Stimulated activated naive CD8-positive, alpha-beta T cell treated with anti-CD3 and anti-CD28 coated beads, Interleukin-15, amount 100 ng/mL, for 72 hours (primary cell): ENCODE measurements around the gene PDK1.

ENCODE experiments used
- ATAC-seq: fragments of 150-1000 bp; cut with Tn5 transposase; 2 replicates; pipeline ENCODE4 v1.10.0; 2021; ENCODE audit warnings: mild to moderate bottlenecking, moderate library complexity
- DNase-seq, 2 donors: peaks; one replicate each; pipeline ENCODE4 v3.0.0; 2021 to 2022
- H3K27ac Mint-ChIP-seq, 2 donors: one replicate each; pipeline ENCODE4 v1.8.0; 2022; ENCODE audit warnings: mild to moderate bottlenecking in 2 of 2, mixed read lengths in 2 of 2, moderate library complexity in 2 of 2
- H3K27me3 Mint-ChIP-seq: one replicate; pipeline ENCODE4 v1.8.0; 2022; ENCODE audit warnings: mixed read lengths
- H3K4me1 Mint-ChIP-seq: one replicate; pipeline ENCODE4 v1.8.0; 2022; ENCODE audit warnings: mild to moderate bottlenecking, mixed read lengths
- H3K4me3 Mint-ChIP-seq, 2 donors: one replicate each; pipeline ENCODE4 v1.8.0; 2022; ENCODE audit warnings: mild to moderate bottlenecking in 2 of 2, mixed read lengths in 2 of 2, moderate library complexity in 1 of 2
- H3K9me3 Mint-ChIP-seq, 2 donors: one replicate each; pipeline ENCODE4 v1.8.0; 2022; ENCODE audit warnings: mixed read lengths in 2 of 2

Gene PDK1

GRCh38 chr2:172606285-172606684 lies 50.4 kb downstream of the PDK1 start:
- Mint-ChIP-seq H3K9me3 (no peaks in the 10 kb centered on the region), H3K27ac (no peak overlapping the region), H3K27me3 (no peaks in the 10 kb centered on the region), H3K4me3 (no peak overlapping the region), H3K4me1 (no peaks in the 10 kb centered on the region)
- DNase-seq, result no peak
- no peak for ATAC-seq

DNA sequence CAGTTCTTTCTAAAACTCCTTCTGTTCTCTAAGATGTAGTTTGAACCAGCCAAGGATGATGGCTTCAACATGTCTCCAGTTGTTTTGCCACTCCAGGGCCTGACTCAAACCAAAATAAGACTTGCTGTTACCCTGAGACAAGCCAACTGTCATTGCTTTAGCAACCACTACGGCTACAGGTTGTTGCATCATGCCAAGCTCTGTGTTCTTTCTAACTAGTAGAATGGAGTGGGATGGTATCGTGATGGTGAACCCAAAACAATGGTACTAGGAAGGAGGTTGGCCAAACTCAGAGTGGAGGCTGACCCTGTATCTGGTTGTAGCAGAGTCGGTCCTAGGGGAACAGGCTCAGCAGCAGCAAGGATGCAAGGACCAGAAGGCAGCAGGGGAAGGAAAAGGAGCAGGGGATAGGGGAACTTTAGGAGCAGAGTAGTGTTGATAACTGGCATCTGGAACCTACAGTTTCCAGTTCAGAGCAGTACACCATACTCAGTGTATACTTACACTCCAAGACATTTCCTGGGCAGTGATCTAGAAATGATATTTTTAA lies 51.6 kb downstream of the PDK1 start:
- no peaks in the 10 kb centered on the region for H3K4me1 Mint-ChIP-seq
- no peaks in the 10 kb centered on the region for H3K9me3 Mint-ChIP-seq
- no peak overlapping the region for H3K4me3 Mint-ChIP-seq
- no peak for DNase-seq
- H3K27ac Mint-ChIP-seq, result peak overlapping the region; percentile 51 to 91
- no peaks in the 10 kb centered on the region for H3K27me3 Mint-ChIP-seq
- ATAC-seq, result no peak

DNA sequence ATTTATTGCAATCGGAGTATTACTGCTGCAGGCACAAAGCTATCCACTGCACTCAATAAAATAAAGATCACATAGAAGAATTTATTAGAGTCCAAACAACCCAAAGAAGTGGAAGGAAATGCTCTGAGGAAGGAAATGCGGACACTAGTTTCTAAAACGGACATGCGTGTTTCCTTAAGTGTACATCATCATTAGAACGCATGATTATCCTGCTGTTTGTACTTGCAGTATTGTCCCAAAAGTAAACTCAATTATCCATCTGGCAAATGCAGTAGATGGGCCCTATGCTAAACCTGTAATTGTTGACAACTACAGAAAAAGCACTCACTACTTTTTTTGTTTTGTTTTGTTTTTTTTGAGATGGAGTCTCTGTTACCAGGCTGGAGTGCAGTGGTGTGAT lies 53.6 kb downstream of the PDK1 start:
- H3K27ac Mint-ChIP-seq, result no peak overlapping the region
- ATAC-seq, result no peak
- no peak for DNase-seq
- no peak overlapping the region for H3K4me3 Mint-ChIP-seq
- H3K4me1 Mint-ChIP-seq, result no peaks in the 10 kb centered on the region
- H3K27me3 Mint-ChIP-seq, result no peaks in the 10 kb centered on the region
- no peaks in the 10 kb centered on the region for H3K9me3 Mint-ChIP-seq

DNA sequence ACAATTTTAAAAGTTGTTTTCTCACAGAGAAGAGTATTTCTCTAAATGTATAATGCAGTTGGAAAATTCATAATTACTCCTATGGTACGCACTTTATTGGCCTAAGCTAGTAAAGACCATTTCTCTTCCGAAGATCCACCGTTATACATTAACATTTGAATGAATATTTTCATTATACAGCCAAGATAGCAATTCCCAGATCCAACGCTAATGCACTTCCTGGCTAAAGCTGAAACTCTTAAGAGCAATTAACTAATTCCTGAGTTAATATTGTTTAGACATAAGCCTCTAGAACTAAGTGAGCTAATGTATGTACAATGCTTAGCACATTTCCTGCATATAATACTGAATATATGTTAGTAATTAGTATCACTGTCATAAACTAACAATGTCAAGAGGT lies 56.2 kb downstream of the PDK1 start:
- Mint-ChIP-seq H3K27me3 (no peaks in the 10 kb centered on the region), H3K27ac (no peak overlapping the region), H3K4me3 (no peak overlapping the region), H3K4me1 (no peaks in the 10 kb centered on the region), H3K9me3 (no peaks in the 10 kb centered on the region)
- ATAC-seq (no peak), DNase-seq (no peak)

DNA sequence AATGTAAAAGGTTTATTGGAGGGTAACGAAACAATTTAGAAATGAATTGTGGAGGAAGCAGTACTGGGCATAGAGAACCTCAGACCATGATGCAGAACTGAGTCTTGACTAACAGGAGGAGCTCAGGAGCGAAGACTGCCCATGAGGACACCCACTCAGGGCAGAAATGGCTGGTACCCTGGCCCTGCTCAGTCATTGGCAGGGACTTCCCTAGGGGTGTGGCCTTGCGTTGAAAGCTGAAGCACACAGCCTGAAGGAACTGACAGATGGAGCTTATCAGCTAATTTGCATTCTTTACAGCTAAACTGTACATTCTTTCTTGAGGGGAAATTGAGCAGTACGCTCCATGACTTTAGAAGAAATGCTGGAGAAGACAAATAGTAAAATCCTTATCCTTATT lies 57.1 kb downstream of the PDK1 start:
- Mint-ChIP-seq H3K4me1 (no peaks in the 10 kb centered on the region), H3K4me3 (no peak overlapping the region), H3K27ac (peak overlapping the region in 1 of 2 donors; percentile 94), H3K9me3 (no peaks in the 10 kb centered on the region), H3K27me3 (no peaks in the 10 kb centered on the region)
- ATAC-seq (no peak), DNase-seq (no peak)

GRCh38 chr2:172613615-172614231 lies 57.8 kb downstream of the PDK1 start:
- no peaks in the 10 kb centered on the region for H3K4me1 Mint-ChIP-seq
- ATAC-seq, result peak; percentile 28

DNA sequence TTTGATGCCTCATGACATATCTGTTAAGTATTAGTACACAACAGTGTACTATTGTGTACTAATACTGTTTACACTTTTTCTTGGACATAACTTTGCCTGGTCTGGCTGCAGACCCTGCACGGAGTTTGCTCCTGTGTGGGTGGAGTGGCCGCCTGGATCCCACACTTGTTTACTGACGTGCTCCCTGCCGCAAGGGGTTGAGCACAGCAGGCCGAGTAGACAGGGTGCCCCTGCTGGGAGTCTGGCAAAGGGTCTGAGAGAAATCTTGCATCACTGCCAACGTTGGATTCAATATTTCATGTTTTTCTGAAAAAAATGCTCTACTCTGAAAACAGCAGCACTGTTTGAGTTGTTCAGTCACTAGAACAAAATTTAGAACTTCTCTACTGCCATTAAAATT lies 59.0 kb downstream of the PDK1 start:
- ATAC-seq (no peak), DNase-seq (no peak)
- H3K9me3 Mint-ChIP-seq, result no peaks in the 10 kb centered on the region
- no peaks in the 10 kb centered on the region for H3K27me3 Mint-ChIP-seq
- H3K27ac Mint-ChIP-seq, result no peak overlapping the region
- no peak overlapping the region for H3K4me3 Mint-ChIP-seq
- H3K4me1 Mint-ChIP-seq, result no peaks in the 10 kb centered on the region

More at GRCh38 chr2:172613615-172614231, 57.8 kb downstream of the PDK1 start:
- no peak for DNase-seq
- H3K27ac Mint-ChIP-seq, result peak overlapping the region in 1 of 2 donors; percentile 94
- H3K4me3 Mint-ChIP-seq, result no peak overlapping the region
- H3K27me3 Mint-ChIP-seq, result no peaks in the 10 kb centered on the region
- H3K9me3 Mint-ChIP-seq, result no peaks in the 10 kb centered on the region

GRCh38 chr2:172615727-172616261 lies 59.9 kb downstream of the PDK1 start:
- Mint-ChIP-seq H3K27ac (no peak overlapping the region), H3K9me3 (no peaks in the 10 kb centered on the region), H3K4me3 (no peak overlapping the region), H3K27me3 (no peaks in the 10 kb centered on the region), H3K4me1 (no peaks in the 10 kb centered on the region)
- no peak for DNase-seq
- ATAC-seq, result no peak

DNA sequence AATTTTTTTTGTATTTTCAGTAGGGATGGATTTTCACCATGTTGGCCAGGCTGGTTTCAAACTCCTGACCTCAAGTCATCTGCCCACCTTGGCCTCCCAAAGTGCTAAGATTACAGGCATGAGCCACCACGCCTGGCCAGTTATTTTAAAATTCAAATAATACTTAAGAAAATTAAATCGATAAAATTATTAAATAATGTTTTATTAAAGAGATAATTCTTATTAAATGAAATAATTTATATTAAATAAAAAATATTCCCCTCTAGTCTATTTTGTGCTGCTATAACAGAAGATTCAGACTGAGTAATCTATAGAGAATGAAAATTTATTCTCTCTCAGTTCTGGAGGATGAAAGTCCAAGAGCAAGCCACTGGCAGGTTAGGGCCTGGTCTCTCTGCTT lies 61.2 kb downstream of the PDK1 start:
- Mint-ChIP-seq H3K27me3 (no peaks in the 10 kb centered on the region), H3K4me1 (no peaks in the 10 kb centered on the region), H3K27ac (no peak overlapping the region), H3K4me3 (no peak overlapping the region), H3K9me3 (no peaks in the 10 kb centered on the region)
- DNase-seq, result no peak
- no peak for ATAC-seq

- H3K9me3 Mint-ChIP-seq, result no peaks in the 10 kb centered on the region
- H3K4me1 Mint-ChIP-seq, result no peaks in the 10 kb centered on the region
- H3K27me3 Mint-ChIP-seq, result no peaks in the 10 kb centered on the region
- no peak overlapping the region for H3K27ac Mint-ChIP-seq
- no peak for ATAC-seq
- no peak overlapping the region for H3K4me3 Mint-ChIP-seq
- DNase-seq, result no peak
Observed at GRCh38 chr2:172623249-172623965, 67.5 kb downstream of the PDK1 start.

- Mint-ChIP-seq H3K4me1 (no peaks in the 10 kb centered on the region), H3K9me3 (no peaks in the 10 kb centered on the region), H3K27ac (no peak overlapping the region), H3K4me3 (no peak overlapping the region), H3K27me3 (no peaks in the 10 kb centered on the region)
- no peak for DNase-seq
- peak; percentile 39 for ATAC-seq
Observed at GRCh38 chr2:172624996-172625395, 69.1 kb downstream of the PDK1 start.

DNA sequence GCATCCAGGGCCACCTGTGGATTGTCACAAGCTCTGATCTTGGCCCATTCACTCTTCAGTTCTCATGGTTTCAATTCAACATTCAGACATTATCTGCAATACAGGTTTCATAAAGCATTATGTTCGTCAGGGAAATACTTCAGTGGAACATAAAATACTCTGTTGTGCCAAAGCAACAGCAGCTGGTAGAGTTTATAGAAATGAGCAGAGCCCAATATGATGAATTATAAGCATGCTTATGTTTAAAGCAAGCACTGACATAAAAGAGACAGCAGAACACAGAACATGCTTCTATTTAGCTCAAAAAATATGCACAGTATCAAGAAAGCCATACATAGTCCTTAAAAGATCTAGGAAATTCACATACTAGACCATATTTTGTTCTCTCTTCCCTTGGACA lies 71.3 kb downstream of the PDK1 start:
- peaks cover 0 to 6% of the 10 kb centered on the region in 2 donors for H3K9me3 Mint-ChIP-seq
- H3K4me1 Mint-ChIP-seq, result no peaks in the 10 kb centered on the region
- H3K27me3 Mint-ChIP-seq, result no peaks in the 10 kb centered on the region
- H3K27ac Mint-ChIP-seq, result no peak overlapping the region
- DNase-seq (no peak), ATAC-seq (no peak)
- no peak overlapping the region for H3K4me3 Mint-ChIP-seq

DNA sequence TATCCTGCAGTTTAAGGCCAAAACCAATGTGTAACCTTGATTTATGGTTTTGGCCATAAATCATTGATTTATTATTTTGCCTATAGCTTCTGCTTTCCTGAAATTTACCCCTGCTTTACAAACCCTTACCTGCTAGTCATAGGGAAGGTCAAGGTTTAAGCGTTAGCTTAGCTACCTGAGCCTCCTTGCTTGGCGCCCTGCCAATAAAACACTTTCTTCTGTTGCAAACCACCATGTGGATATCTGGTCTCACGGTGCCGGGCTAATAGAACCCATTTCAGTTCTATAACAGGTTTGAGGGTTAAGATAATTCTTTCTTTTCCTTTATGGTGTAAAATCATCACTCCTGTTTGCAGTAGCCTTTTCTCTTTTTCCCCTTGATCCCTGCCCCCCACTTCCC lies 72.2 kb downstream of the PDK1 start:
- ATAC-seq, result no peak
- Mint-ChIP-seq H3K9me3 (peaks cover 0 to 6% of the 10 kb centered on the region in 2 donors), H3K27ac (no peak overlapping the region), H3K27me3 (no peaks in the 10 kb centered on the region), H3K4me3 (no peak overlapping the region), H3K4me1 (no peaks in the 10 kb centered on the region)
- no peak for DNase-seq

- Mint-ChIP-seq H3K4me3 (no peak overlapping the region), H3K4me1 (no peaks in the 10 kb centered on the region), H3K9me3 (peaks cover 0 to 6% of the 10 kb centered on the region in 2 donors), H3K27ac (no peak overlapping the region), H3K27me3 (no peaks in the 10 kb centered on the region)
- ATAC-seq (no peak), DNase-seq (no peak)
Observed at GRCh38 chr2:172629586-172629985, 73.7 kb downstream of the PDK1 start.

DNA sequence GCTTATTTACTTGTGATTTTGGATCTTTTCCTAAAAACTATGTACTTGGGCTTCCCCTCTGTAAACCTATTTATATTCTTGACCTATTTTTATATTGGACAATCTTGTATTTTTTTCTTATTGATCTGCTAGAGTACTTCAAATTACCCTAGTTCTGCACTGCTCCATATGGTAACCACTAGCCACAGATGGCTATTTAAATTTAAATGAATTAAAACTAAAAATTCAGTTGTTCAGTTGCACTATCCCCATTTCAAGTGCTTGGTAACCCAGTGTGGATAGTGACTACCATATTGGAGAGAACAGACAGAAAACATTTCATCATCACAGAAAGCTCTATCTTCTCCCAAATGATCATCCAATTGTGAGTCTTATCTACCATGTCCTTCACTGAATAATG lies 74.3 kb downstream of the PDK1 start:
- Mint-ChIP-seq H3K9me3 (peaks cover 0 to 6% of the 10 kb centered on the region in 2 donors), H3K4me1 (no peaks in the 10 kb centered on the region), H3K27ac (no peak overlapping the region), H3K4me3 (no peak overlapping the region), H3K27me3 (no peaks in the 10 kb centered on the region)
- no peak for ATAC-seq
- DNase-seq, result no peak

GRCh38 chr2:172634477-172634876 lies 78.6 kb downstream of the PDK1 start:
- DNase-seq (no peak), ATAC-seq (no peak)
- H3K4me1 Mint-ChIP-seq, result peaks cover 2% of the 10 kb centered on the region
- peaks cover 0 to 6% of the 10 kb centered on the region in 2 donors for H3K9me3 Mint-ChIP-seq
- H3K27ac Mint-ChIP-seq, result no peak overlapping the region
- no peaks in the 10 kb centered on the region for H3K27me3 Mint-ChIP-seq
- H3K4me3 Mint-ChIP-seq, result no peak overlapping the region
